ENCODE measurements around the gene THTPA. TPM values are rescaled to one million over a fixed set of nuclear protein-coding genes. Genes with fewer than 3 reads are reported as not detected.
"Not testable (repeated sequence)": the region's sequence is repeated elsewhere in the genome, so short reads cannot be mapped to it uniquely, and the experiment has no call there.

The THTPA gene
- total RNA-seq, 1 experiment from 2014 or later = 16.8 TPM

DNA sequence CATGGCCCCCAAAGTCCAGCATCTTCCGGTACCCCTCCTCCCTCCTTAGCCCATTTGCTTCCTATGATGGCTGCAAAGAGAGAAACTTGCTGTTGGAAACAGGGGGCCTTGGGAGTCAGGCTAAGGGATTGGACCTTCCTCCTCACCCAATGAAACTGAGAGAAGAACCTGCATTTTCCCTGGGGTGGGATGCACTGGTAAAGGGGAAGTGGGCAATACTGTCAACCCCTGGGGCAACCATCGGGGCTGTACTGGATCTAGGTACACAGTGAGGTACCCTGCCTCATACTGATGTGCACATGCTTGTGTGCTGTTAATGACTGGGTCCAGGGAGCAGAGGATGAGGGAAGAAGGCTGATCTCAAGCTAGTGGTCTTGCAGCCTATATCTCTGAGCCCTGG, 33.5 kb downstream of the THTPA start:
- no peak for TF ChIP-seq CTCF (IDR thresholded peaks at IDR 0.05; ENCODE audit: unreplicated experiment)
- ChIA-PET POLR2A (interaction anchor here (1.4 to 2.1 kb wide), 2 partner anchors 43 to 321 kb away, joined by 6 to 11 read pairs; no protein-coding TSS in a partner anchor), CTCF (interaction anchor here (0.5 to 4.6 kb wide), 28 partner anchors 8 to 740 kb away, joined by 3 to 45 read pairs (median 5); partner anchors contain the start of gene DHRS2)
- Mint-ChIP-seq H3K36me3 (ENCODE audit: insufficient read depth, unreplicated experiment) (no peaks in the 10 kb centered on the region), H3K27me3 (ENCODE audit: insufficient read depth, unreplicated experiment) (no peaks in the 10 kb centered on the region), H3K4me1 (ENCODE audit: insufficient read depth, unreplicated experiment) (no peaks in the 10 kb centered on the region), H3K4me3 (ENCODE audit: unreplicated experiment) (no peak overlapping the region), H3K27ac (ENCODE audit: low read depth, unreplicated experiment) (no peak overlapping the region), H3K9me3 (ENCODE audit: unreplicated experiment) (peaks cover 10% of the 10 kb centered on the region)
- no peak for DNase-seq (ENCODE audit: unreplicated experiment)
- intact Hi-C loops (cut with micrococcal nuclease) = loop anchor here (1.0 to 5.0 kb wide), 3 partner anchors 138 to 341 kb away; no protein-coding TSS in a partner anchor
- no TSS peak for BruUV-seq (replicated peaks)

DNA sequence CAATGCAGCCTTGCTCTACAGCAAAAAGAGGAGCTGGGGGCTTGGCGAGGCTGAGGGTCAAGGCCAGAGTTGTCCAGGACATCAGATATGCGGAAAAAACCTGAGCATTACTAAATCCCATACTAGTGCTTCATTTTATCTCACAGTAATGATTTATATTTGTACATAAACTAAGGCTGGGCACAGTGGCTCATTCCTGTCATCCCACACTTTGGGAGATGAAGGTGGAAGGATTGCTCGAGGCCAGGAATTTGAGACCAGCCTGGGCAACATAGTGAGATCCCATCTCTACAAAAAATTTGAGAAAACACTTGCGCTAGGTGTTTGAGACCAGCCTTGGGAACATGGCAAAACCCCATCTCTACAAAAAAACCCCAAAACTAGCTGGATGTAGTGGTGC, 34.1 kb downstream of the THTPA start:
- no peaks in the 10 kb centered on the region for H3K4me1 Mint-ChIP-seq (ENCODE audit: insufficient read depth, unreplicated experiment)
- CTCF ChIA-PET = interaction anchor here (0.5 to 4.6 kb wide), 15 partner anchors 11 to 340 kb away, joined by 3 to 45 read pairs (median 3); partner anchors contain the start of gene DHRS2
- no peak for DNase-seq (ENCODE audit: unreplicated experiment)
- no peak for TF ChIP-seq CTCF (IDR thresholded peaks at IDR 0.05; ENCODE audit: unreplicated experiment)
- intact Hi-C loops (cut with micrococcal nuclease) = no loop called here
- H3K9me3 Mint-ChIP-seq (ENCODE audit: unreplicated experiment) = peaks cover 10% of the 10 kb centered on the region
- no peak overlapping the region for H3K4me3 Mint-ChIP-seq (ENCODE audit: unreplicated experiment)
- BruUV-seq (replicated peaks) = no TSS peak
- H3K27ac Mint-ChIP-seq (ENCODE audit: low read depth, unreplicated experiment) = no peak overlapping the region
- no peaks in the 10 kb centered on the region for H3K36me3 Mint-ChIP-seq (ENCODE audit: insufficient read depth, unreplicated experiment)
- H3K27me3 Mint-ChIP-seq (ENCODE audit: insufficient read depth, unreplicated experiment) = no peaks in the 10 kb centered on the region
- POLR2A ChIA-PET = interaction anchor here (2.1 kb wide), 1 partner anchor 42 kb away, joined by 11 read pairs; no protein-coding TSS in a partner anchor

DNA sequence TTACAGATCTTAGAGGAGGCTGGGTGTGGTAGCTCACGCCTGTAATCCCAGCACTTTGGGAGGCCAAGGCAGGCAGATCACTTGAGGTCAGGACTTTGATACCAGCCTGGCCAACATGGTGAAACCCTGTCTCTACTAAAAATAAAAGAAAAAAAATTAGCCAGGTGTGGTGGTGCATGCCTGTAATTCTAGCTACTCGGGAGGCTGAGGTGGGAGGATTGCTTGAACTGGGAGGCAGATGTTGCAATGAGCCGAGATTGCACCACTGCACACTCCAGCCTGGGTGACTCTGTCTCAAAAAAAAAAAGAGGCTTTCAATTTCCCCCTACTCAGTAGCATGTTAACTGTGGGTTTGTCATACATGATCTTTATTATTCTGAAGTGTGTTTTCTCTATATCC, 38.1 kb downstream of the THTPA start:
- H3K27ac Mint-ChIP-seq (ENCODE audit: low read depth, unreplicated experiment); BruUV-seq (replicated peaks); H3K9me3 Mint-ChIP-seq (ENCODE audit: unreplicated experiment); H3K36me3 Mint-ChIP-seq (ENCODE audit: insufficient read depth, unreplicated experiment); POLR2A ChIA-PET; DNase-seq (ENCODE audit: unreplicated experiment); H3K4me3 Mint-ChIP-seq (ENCODE audit: unreplicated experiment); H3K4me1 Mint-ChIP-seq (ENCODE audit: insufficient read depth, unreplicated experiment); intact Hi-C loops (cut with micrococcal nuclease): not testable (repeated sequence)
- H3K27me3 Mint-ChIP-seq (ENCODE audit: insufficient read depth, unreplicated experiment) = peaks cover 12% of the 10 kb centered on the region
- CTCF ChIA-PET = interaction anchor here (0.6 to 1.4 kb wide), 4 partner anchors 13 to 318 kb away, joined by 3 to 5 read pairs (median 4); no protein-coding TSS in a partner anchor

DNA sequence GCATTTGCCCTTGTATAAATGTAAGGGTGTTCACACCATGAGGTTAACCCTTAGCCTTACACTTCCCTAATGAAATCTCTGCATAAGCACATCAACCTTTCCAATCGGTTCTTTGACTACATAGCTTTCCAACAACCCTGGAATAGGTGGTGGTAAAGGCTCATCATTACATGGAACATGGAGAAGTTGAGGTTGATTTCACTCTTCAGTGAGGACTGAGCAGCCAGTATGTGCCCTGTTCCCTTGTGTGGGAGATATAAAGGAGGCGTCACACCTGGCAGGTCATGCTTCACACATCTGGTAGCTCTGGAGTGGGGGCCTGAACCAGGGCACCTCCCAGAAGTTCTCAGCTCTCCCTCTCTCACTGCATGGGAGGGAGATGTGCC, 44.2 kb downstream of the THTPA start:
- CTCF ChIA-PET = interaction anchor here (0.8 to 2.4 kb wide), 4 partner anchors 11 to 330 kb away, joined by 3 to 5 read pairs (median 4); no protein-coding TSS in a partner anchor
- H3K4me3 Mint-ChIP-seq (ENCODE audit: unreplicated experiment) = no peak overlapping the region
- no peaks in the 10 kb centered on the region for H3K36me3 Mint-ChIP-seq (ENCODE audit: insufficient read depth, unreplicated experiment)
- H3K4me1 Mint-ChIP-seq (ENCODE audit: insufficient read depth, unreplicated experiment) = no peaks in the 10 kb centered on the region
- BruUV-seq (replicated peaks) = no TSS peak
- no peak overlapping the region for H3K27ac Mint-ChIP-seq (ENCODE audit: low read depth, unreplicated experiment)
- POLR2A ChIA-PET = no interaction called here
- no peaks in the 10 kb centered on the region for H3K9me3 Mint-ChIP-seq (ENCODE audit: unreplicated experiment)
- intact Hi-C loops (cut with micrococcal nuclease) = no loop called here
- peaks cover 11% of the 10 kb centered on the region for H3K27me3 Mint-ChIP-seq (ENCODE audit: insufficient read depth, unreplicated experiment)
- DNase-seq (ENCODE audit: unreplicated experiment) = no peak
- TF ChIP-seq CTCF (IDR thresholded peaks at IDR 0.05; ENCODE audit: unreplicated experiment) = no peak

All from MCF 10A (cell line).